ENCODE results near the gene CCDC116. TPM values are rescaled to one million over a fixed set of nuclear protein-coding genes. Genes with fewer than 3 reads are reported as not detected.

Gene CCDC116
- total RNA-seq, 4 donors from 2014 or later: 0.20 to 0.22 TPM; not detected in 2

GRCh38 chr22:21599053-21599893 lies 33.3 kb upstream of the CCDC116 start:
- Histone ChIP-seq H3K9me3 (no peaks in the 10 kb centered on the region), H3K36me3 (peaks cover 0 to 15% of the 10 kb centered on the region in 2 donors), H3K27ac (no peak overlapping the region), H3K27me3 (no peaks in the 10 kb centered on the region), H3K4me1 (peaks cover 10 to 16% of the 10 kb centered on the region in 2 donors), H3K4me3 (no peak overlapping the region)
- TF ChIP-seq CTCF (IDR thresholded peaks at IDR 0.05 in 4 of 5, conservative IDR thresholded peaks at IDR 0.05 in 1 of 5) (no peak), POLR2A (IDR thresholded peaks at IDR 0.05) (no peak)
- intact Hi-C loops (cut with DNase I; ENCODE audit: low total_unique reads): no loop called here
- in situ Hi-C loops (cut with MboI; ENCODE audit: low sequenced_read_pairs in 4 of 4): no loop called here
- DNase-seq (no peak), ATAC-seq (no peak)

- in situ Hi-C loops (cut with MboI; ENCODE audit: low sequenced_read_pairs in 4 of 4): no loop called here
- no peak overlapping the region for H3K27ac ChIP-seq
- H3K4me1 ChIP-seq: peaks cover 8 to 10% of the 10 kb centered on the region in 2 donors
- ATAC-seq (no peak), DNase-seq (no peak)
- H3K9me3 ChIP-seq: no peaks in the 10 kb centered on the region
- intact Hi-C loops (cut with DNase I; ENCODE audit: low total_unique reads): no loop called here
- no peak for TF ChIP-seq CTCF (IDR thresholded peaks at IDR 0.05 in 4 of 5, conservative IDR thresholded peaks at IDR 0.05 in 1 of 5)
- TF ChIP-seq POLR2A (IDR thresholded peaks at IDR 0.05): no peak
- H3K4me3 ChIP-seq: no peak overlapping the region
- H3K27me3 ChIP-seq: no peaks in the 10 kb centered on the region
- H3K36me3 ChIP-seq: no peaks in the 10 kb centered on the region
These were observed 30.0 kb upstream of the CCDC116 start for GRCh38 chr22:21602579-21602978.

- no peak overlapping the region for H3K4me3 ChIP-seq
- H3K9me3 ChIP-seq: no peaks in the 10 kb centered on the region
- no peaks in the 10 kb centered on the region for H3K36me3 ChIP-seq
- DNase-seq (no peak), ATAC-seq (no peak)
- in situ Hi-C loops (cut with MboI; ENCODE audit: low sequenced_read_pairs in 4 of 4): no loop called here
- intact Hi-C loops (cut with DNase I; ENCODE audit: low total_unique reads): no loop called here
- H3K27me3 ChIP-seq: no peaks in the 10 kb centered on the region
- no peak overlapping the region for H3K27ac ChIP-seq
- no peak for TF ChIP-seq POLR2A (IDR thresholded peaks at IDR 0.05)
- TF ChIP-seq CTCF (IDR thresholded peaks at IDR 0.05 in 4 of 5, conservative IDR thresholded peaks at IDR 0.05 in 1 of 5): no peak
- peaks cover 10 to 11% of the 10 kb centered on the region in 2 donors for H3K4me1 ChIP-seq
These were observed 28.6 kb upstream of the CCDC116 start for GRCh38 chr22:21603973-21604372.

GRCh38 chr22:21605887-21606564 lies 26.5 kb upstream of the CCDC116 start:
- no peak for TF ChIP-seq CTCF (IDR thresholded peaks at IDR 0.05 in 4 of 5, conservative IDR thresholded peaks at IDR 0.05 in 1 of 5)
- no peak for TF ChIP-seq POLR2A (IDR thresholded peaks at IDR 0.05)
- Histone ChIP-seq H3K27ac (no peak overlapping the region), H3K9me3 (no peaks in the 10 kb centered on the region), H3K4me1 (peaks cover 4 to 11% of the 10 kb centered on the region in 2 donors), H3K4me3 (no peak overlapping the region), H3K27me3 (no peaks in the 10 kb centered on the region), H3K36me3 (peaks cover 0 to 6% of the 10 kb centered on the region in 2 donors)
- ATAC-seq (no peak), DNase-seq (no peak)
- in situ Hi-C loops (cut with MboI; ENCODE audit: low sequenced_read_pairs in 4 of 4) (no loop called here), intact Hi-C loops (cut with DNase I; ENCODE audit: low total_unique reads) (no loop called here)

Measured in gastrocnemius medialis (tissue), 4 donors.